ENCODE results near the gene ANKS1A. TPM values are rescaled to one million over a fixed set of nuclear protein-coding genes. Genes with fewer than 3 reads are reported as not detected.

The ANKS1A gene
- polyA plus RNA-seq, 2 of the 4 experiments (the other 2 are of a cell fraction), result 3.6 to 5.9 TPM

DNA sequence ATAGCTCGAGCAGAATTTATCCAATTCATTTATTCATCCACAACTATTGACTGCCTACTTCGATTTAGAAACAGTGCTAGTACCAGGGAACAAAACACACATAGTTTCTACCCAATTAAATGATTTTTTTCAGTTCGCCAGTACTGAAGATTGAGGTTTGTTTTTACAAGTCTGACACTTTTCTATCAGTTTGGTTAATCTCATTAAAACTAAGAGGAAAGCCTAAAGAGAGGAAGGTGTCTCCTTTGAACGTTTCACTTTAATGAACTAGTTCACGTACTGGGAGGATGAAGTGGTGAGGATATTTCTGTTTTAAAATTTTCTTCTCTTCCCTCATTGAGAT is 570 bp upstream of the ANKS1A start:
- WGBS (ENCODE audit: missing lambda C conversion rate), result 2% methylated on average over 5 of the region's 5 CpGs
- no peak for FAIRE-seq
- Histone ChIP-seq H3K4me2 (peak overlapping the region; percentile 87), H3K4me3 (peak overlapping the region; percentile 71), H3K9me3 (no peaks in the 10 kb centered on the region), H3K4me1 (peaks cover 16% of the 10 kb centered on the region; the same call in 1 of the 3 replicates), H3K27ac (peak overlapping the region; percentile 73 to 92)
- POLR2A ChIA-PET, result interaction anchor here (0.7 to 1.5 kb wide), 5 partner anchors 9 to 371 kb away, joined by 3 to 6 read pairs (median 4); partner anchors contain the start of genes BLTP3A, SNRPC and ZNF76
- no peak for ATAC-seq
- CTCF ChIA-PET, result interaction anchor here (1.2 to 1.5 kb wide), 2 partner anchors 97 to 288 kb away, joined by 3 read pairs; partner anchors contain the start of gene BLTP3A
- TF ChIP-seq NPAS2 (CRISPR knock-in tag; IDR thresholded peaks at IDR 0.05; ENCODE audit: borderline replicate concordance) (no peak), CBX8 (IDR thresholded peaks at IDR 0.05) (no peak), FOXS1 (CRISPR knock-in tag; IDR thresholded peaks at IDR 0.05) (no peak), PHF8 (IDR thresholded peaks at IDR 0.05; ENCODE audit: borderline replicate concordance, low read depth) (no peak), JUN (IDR thresholded peaks at IDR 0.05) (no peak), ZSCAN20 (CRISPR knock-in tag; IDR thresholded peaks at IDR 0.05) (no peak), FOSB (CRISPR knock-in tag; IDR thresholded peaks at IDR 0.05) (no peak), MAFK (IDR thresholded peaks at IDR 0.05; ENCODE audit: partially characterized antibody) (no peak), RARB (CRISPR knock-in tag; IDR thresholded peaks at IDR 0.05) (no peak), RFX5 (IDR thresholded peaks at IDR 0.05) (no peak)
- TF ChIP-seq, protein P1, sequence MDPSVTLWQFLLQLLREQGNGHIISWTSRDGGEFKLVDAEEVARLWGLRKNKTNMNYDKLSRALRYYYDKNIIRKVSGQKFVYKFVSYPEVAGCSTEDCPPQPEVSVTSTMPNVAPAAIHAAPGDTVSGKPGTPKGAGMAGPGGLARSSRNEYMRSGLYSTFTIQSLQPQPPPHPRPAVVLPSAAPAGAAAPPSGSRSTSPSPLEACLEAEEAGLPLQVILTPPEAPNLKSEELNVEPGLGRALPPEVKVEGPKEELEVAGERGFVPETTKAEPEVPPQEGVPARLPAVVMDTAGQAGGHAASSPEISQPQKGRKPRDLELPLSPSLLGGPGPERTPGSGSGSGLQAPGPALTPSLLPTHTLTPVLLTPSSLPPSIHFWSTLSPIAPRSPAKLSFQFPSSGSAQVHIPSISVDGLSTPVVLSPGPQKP (IDR thresholded peaks at IDR 0.05; ENCODE audit: low read depth, low read length), result no peak
- TF ChIP-seq, protein P2, sequence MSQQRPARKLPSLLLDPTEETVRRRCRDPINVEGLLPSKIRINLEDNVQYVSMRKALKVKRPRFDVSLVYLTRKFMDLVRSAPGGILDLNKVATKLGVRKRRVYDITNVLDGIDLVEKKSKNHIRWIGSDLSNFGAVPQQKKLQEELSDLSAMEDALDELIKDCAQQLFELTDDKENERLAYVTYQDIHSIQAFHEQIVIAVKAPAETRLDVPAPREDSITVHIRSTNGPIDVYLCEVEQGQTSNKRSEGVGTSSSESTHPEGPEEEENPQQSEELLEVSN (IDR thresholded peaks at IDR 0.05; ENCODE audit: borderline replicate concordance, low read depth), result no peak
- TF ChIP-seq, protein P3, sequence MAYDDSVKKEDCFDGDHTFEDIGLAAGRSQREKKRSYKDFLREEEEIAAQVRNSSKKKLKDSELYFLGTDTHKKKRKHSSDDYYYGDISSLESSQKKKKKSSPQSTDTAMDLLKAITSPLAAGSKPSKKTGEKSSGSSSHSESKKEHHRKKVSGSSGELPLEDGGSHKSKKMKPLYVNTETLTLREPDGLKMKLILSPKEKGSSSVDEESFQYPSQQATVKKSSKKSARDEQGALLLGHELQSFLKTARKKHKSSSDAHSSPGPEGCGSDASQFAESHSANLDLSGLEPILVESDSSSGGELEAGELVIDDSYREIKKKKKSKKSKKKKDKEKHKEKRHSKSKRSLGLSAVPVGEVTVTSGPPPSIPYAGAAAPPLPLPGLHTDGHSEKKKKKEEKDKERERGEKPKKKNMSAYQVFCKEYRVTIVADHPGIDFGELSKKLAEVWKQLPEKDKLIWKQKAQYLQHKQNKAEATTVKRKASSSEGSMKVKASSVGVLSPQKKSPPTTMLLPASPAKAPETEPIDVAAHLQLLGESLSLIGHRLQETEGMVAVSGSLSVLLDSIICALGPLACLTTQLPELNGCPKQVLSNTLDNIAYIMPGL (CRISPR knock-in tag; IDR thresholded peaks at IDR 0.05; ENCODE audit: borderline replicate concordance), result no peak
- DNase-seq (ENCODE audit: low read depth in 1 of 2, low spot score in 1 of 2), result no peak

DNA sequence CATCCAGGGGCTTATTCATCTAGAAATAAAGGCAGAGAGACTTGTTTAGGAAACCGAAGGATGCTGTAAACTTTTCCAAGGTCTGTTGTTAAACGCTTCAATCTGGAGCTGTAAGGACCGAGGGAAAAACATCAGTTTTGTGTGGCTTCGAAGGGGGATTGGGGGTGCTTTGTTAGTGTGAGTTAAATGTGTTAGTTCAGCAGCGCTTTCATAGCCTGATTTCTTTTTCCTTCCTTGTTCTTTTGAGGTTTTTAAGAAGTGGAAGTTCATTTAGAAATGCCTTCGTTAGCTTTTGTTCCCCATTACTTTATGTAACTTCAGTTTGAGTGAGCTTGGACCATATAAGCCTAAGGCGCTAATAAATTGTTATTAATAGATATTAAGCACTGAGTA is 1.5 kb downstream of the ANKS1A start:
- H3K4me3 ChIP-seq, result peak overlapping the region; percentile 71; the same call in 2 of the 3 replicates
- 82% methylated on average over 7 of the region's 7 CpGs for WGBS (ENCODE audit: missing lambda C conversion rate)
- ATAC-seq (no peak), FAIRE-seq (no peak), DNase-seq (ENCODE audit: low read depth in 1 of 2, low spot score in 1 of 2) (no peak)
- no peak overlapping the region for H3K27ac ChIP-seq
- H3K4me1 ChIP-seq, result peaks cover 16% of the 10 kb centered on the region; the same call in 1 of the 3 replicates
- H3K4me2 ChIP-seq, result peak overlapping the region; percentile 92
- CTCF ChIA-PET, result no interaction called here
- TF ChIP-seq POLR2AphosphoS2 (conservative IDR thresholded peaks at IDR 0.05; ENCODE audit: low read length), result no peak
- TF ChIP-seq CHD2 (IDR thresholded peaks at IDR 0.05; ENCODE audit: low read length, partially characterized antibody), result no peak
- no peak for TF ChIP-seq CBX8 (IDR thresholded peaks at IDR 0.05)
- no peak for TF ChIP-seq PHF8 (IDR thresholded peaks at IDR 0.05; ENCODE audit: borderline replicate concordance, low read depth)
- TF ChIP-seq CBX2 (IDR thresholded peaks at IDR 0.05; ENCODE audit: borderline replicate concordance, low read depth), result no peak
- TF ChIP-seq CEBPB (IDR thresholded peaks at IDR 0.05), result no peak
- POLR2A ChIA-PET, result no interaction called here
- no peaks in the 10 kb centered on the region for H3K9me3 ChIP-seq

DNA sequence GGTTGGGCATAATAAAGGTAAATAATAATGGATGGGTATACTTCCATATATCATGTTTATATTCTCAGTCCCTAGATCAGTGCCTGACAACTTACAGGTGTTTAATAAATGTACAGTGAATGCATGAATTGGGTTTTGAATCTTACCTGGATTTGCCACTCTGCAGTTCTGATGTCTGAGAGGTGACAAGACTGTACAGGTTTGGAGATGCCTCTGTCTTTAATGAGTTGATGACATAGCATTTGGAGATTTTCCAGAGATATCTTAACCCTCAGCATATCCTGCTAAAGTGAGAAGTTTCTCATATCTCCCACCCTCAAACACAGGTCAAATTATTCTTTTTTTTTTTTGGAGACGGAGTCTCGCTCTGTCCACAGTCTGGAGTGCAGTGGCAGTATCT is 2.2 kb downstream of the ANKS1A start:
- no peak for DNase-seq (ENCODE audit: low read depth in 1 of 2, low spot score in 1 of 2)
- peaks cover 14% of the 10 kb centered on the region; the same call in 1 of the 3 replicates for H3K4me1 ChIP-seq
- no peak overlapping the region for H3K4me3 ChIP-seq
- ChIA-PET POLR2A (no interaction called here), CTCF (no interaction called here)
- H3K4me2 ChIP-seq, result no peak overlapping the region
- no peak for FAIRE-seq
- 98% methylated on average over 2 of the region's 2 CpGs for WGBS (ENCODE audit: missing lambda C conversion rate)
- no peak for ATAC-seq
- H3K27ac ChIP-seq, result no peak overlapping the region
- TF ChIP-seq CBX8 (IDR thresholded peaks at IDR 0.05), result no peak
- no peak for TF ChIP-seq EHF (CRISPR knock-in tag; IDR thresholded peaks at IDR 0.05)
- TF ChIP-seq CHD4 (IDR thresholded peaks at IDR 0.05; ENCODE audit: borderline replicate concordance), result no peak
- TF ChIP-seq TFCP2L1 (CRISPR knock-in tag; IDR thresholded peaks at IDR 0.05), result no peak
- TF ChIP-seq HOXB5 (CRISPR knock-in tag; IDR thresholded peaks at IDR 0.05), result no peak
- TF ChIP-seq KDM5A (IDR thresholded peaks at IDR 0.05), result no peak
- TF ChIP-seq NPAS2 (CRISPR knock-in tag; IDR thresholded peaks at IDR 0.05; ENCODE audit: borderline replicate concordance), result no peak
- TF ChIP-seq, protein P4, sequence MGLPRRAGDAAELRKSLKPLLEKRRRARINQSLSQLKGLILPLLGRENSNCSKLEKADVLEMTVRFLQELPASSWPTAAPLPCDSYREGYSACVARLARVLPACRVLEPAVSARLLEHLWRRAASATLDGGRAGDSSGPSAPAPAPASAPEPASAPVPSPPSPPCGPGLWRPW (IDR thresholded peaks at IDR 0.05), result no peak
- TF ChIP-seq, protein P5, sequence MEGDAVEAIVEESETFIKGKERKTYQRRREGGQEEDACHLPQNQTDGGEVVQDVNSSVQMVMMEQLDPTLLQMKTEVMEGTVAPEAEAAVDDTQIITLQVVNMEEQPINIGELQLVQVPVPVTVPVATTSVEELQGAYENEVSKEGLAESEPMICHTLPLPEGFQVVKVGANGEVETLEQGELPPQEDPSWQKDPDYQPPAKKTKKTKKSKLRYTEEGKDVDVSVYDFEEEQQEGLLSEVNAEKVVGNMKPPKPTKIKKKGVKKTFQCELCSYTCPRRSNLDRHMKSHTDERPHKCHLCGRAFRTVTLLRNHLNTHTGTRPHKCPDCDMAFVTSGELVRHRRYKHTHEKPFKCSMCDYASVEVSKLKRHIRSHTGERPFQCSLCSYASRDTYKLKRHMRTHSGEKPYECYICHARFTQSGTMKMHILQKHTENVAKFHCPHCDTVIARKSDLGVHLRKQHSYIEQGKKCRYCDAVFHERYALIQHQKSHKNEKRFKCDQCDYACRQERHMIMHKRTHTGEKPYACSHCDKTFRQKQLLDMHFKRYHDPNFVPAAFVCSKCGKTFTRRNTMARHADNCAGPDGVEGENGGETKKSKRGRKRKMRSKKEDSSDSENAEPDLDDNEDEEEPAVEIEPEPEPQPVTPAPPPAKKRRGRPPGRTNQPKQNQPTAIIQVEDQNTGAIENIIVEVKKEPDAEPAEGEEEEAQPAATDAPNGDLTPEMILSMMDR (IDR thresholded peaks at IDR 0.05), result no peak
- TF ChIP-seq GATA3 (IDR thresholded peaks at IDR 0.05; ENCODE audit: borderline replicate concordance), result no peak
- no peak for TF ChIP-seq ZC3H11A (IDR thresholded peaks at IDR 0.05)
- TF ChIP-seq, protein P6, sequence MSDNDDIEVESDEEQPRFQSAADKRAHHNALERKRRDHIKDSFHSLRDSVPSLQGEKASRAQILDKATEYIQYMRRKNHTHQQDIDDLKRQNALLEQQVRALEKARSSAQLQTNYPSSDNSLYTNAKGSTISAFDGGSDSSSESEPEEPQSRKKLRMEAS (IDR thresholded peaks at IDR 0.05), result no peak
- TF ChIP-seq HOXB13 (CRISPR knock-in tag; IDR thresholded peaks at IDR 0.05; ENCODE audit: low read depth), result no peak
- no peak for TF ChIP-seq JUNB (IDR thresholded peaks at IDR 0.05)
- no peak for TF ChIP-seq ZFP36 (IDR thresholded peaks at IDR 0.05; ENCODE audit: borderline replicate concordance, partially characterized antibody)
- no peak for TF ChIP-seq PHF8 (IDR thresholded peaks at IDR 0.05; ENCODE audit: borderline replicate concordance, low read depth)
- no peak for TF ChIP-seq CEBPB (IDR thresholded peaks at IDR 0.05)
- H3K9me3 ChIP-seq, result no peaks in the 10 kb centered on the region

All from A549 (cell line).